ENCODE results near the gene C12orf60. TPM values are rescaled to one million over a fixed set of nuclear protein-coding genes. Genes with fewer than 3 reads are reported as not detected.

The C12orf60 gene
- total RNA-seq, 2 donors from 2014 or later, result 2.4 to 5.1 TPM

DNA sequence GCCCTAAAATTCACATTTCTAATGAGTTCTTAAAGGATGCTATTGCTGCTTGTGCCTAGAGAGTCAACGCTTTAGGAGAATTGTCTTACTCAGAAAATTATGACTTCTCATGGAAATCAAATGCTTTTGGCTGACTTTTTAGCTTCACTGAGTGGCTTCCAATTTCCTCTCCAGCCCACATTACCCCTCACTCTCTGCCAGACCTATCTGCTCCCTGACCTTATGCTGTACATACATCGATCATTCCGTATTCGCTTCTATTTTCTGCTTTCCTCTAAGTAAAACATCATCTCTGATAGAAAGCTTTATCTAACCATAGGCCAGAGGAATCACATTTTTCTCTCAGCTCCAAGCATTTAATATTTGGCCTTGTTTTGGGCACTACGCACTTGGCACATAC, 23.0 kb downstream of the C12orf60 start:
- ATAC-seq (replicated peaks in 1 of 2), result no peak
- Mint-ChIP-seq H3K27ac (no peak overlapping the region), H3K9me3 (no peaks in the 10 kb centered on the region), H3K27me3 (ENCODE audit: low read depth) (no peaks in the 10 kb centered on the region), H3K36me3 (ENCODE audit: insufficient read depth in 2 of 2) (no peaks in the 10 kb centered on the region), H3K4me1 (ENCODE audit: low read depth) (peaks cover 25% of the 10 kb centered on the region), H3K4me3 (no peak overlapping the region)
- DNase-seq, result no peak

DNA sequence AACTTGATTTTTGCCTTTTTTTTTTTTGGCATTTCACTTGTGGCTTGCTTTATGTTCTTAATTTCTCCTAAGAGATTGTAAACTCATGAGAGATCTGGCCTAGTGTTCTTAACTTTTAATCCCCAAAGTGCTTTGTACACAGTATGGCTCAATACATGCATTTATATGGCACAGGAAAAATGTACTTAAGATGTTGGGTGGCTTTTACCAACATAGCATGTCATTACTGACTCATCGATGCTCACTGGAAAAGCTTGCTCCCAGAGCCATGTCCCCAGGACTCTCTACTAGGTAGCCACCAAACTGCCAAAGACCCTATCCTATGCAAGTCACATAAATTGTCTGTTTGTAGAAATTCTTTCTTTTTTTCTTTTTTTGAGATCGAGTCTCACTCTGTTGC, 23.6 kb downstream of the C12orf60 start:
- peaks cover 25% of the 10 kb centered on the region for H3K4me1 Mint-ChIP-seq (ENCODE audit: low read depth)
- no peak for DNase-seq
- no peaks in the 10 kb centered on the region for H3K36me3 Mint-ChIP-seq (ENCODE audit: insufficient read depth in 2 of 2)
- H3K27ac Mint-ChIP-seq, result no peak overlapping the region
- ATAC-seq (replicated peaks in 1 of 2), result no peak
- no peaks in the 10 kb centered on the region for H3K27me3 Mint-ChIP-seq (ENCODE audit: low read depth)
- no peaks in the 10 kb centered on the region for H3K9me3 Mint-ChIP-seq
- no peak overlapping the region for H3K4me3 Mint-ChIP-seq

GRCh38 chr12:14828892-14829291, 25.4 kb downstream of the C12orf60 start:
- Mint-ChIP-seq H3K27ac (no peak overlapping the region), H3K27me3 (ENCODE audit: low read depth) (peaks cover 4% of the 10 kb centered on the region), H3K4me1 (ENCODE audit: low read depth) (peaks cover 14% of the 10 kb centered on the region), H3K36me3 (ENCODE audit: insufficient read depth in 2 of 2) (no peaks in the 10 kb centered on the region), H3K4me3 (no peak overlapping the region), H3K9me3 (no peaks in the 10 kb centered on the region)
- DNase-seq, result no peak
- ATAC-seq (replicated peaks in 1 of 2), result peak in 1 of 2 donors; percentile 45

DNA sequence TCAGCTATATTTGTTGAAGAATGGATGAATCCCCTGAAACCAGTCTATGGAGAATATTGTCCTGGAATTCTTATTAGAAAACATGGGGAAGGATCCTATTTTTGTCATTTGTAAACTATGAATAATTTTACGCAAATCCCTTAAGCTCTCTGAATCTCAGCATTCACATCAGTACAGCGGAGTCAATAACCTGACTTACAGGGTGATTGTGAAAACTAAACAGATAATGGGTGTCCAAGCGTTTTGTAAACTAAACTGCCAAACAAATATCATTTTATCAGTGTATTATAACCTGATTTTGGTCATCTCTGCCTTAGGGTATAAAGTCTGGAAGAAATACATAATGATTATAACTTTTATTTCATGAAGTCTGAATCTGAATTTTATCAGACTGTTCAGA, 29.9 kb downstream of the C12orf60 start:
- Mint-ChIP-seq H3K27me3 (ENCODE audit: low read depth) (peaks cover 15% of the 10 kb centered on the region), H3K4me3 (no peak overlapping the region)

DNA sequence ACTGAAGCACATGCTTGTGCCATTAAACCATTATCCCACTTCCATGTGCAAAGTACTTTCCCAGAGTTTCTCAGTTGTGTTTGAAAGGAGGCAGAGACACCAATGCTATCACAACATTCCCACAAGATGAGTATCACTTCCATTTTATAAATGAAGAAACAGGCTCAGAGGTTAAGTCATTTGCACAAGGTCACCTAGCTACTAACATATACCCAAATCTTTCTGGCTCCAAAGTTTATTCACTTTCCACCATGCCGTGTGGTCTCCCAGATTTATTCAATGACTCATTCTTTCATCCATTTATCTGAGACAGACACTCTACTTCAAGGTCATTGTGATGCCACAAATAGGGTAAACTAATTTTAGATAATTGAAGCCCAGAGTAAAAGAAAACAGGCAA, 30.5 kb downstream of the C12orf60 start:
- Mint-ChIP-seq H3K4me1 (ENCODE audit: low read depth) (peaks cover 5% of the 10 kb centered on the region), H3K27me3 (ENCODE audit: low read depth) (peaks cover 15% of the 10 kb centered on the region), H3K36me3 (ENCODE audit: insufficient read depth in 2 of 2) (no peaks in the 10 kb centered on the region), H3K4me3 (no peak overlapping the region), H3K9me3 (no peaks in the 10 kb centered on the region), H3K27ac (no peak overlapping the region)
- ATAC-seq (replicated peaks in 1 of 2) (no peak), DNase-seq (no peak)

More for the DNA sequence above, 29.9 kb downstream of the C12orf60 start:
- Mint-ChIP-seq H3K36me3 (ENCODE audit: insufficient read depth in 2 of 2) (no peaks in the 10 kb centered on the region), H3K4me1 (ENCODE audit: low read depth) (peaks cover 5% of the 10 kb centered on the region), H3K9me3 (no peaks in the 10 kb centered on the region), H3K27ac (no peak overlapping the region)
- DNase-seq, result no peak
- ATAC-seq (replicated peaks in 1 of 2), result no peak

- no peaks in the 10 kb centered on the region for H3K9me3 Mint-ChIP-seq
- no peaks in the 10 kb centered on the region for H3K36me3 Mint-ChIP-seq (ENCODE audit: insufficient read depth in 2 of 2)
- ATAC-seq (replicated peaks in 1 of 2) (no peak), DNase-seq (no peak)
- H3K4me3 Mint-ChIP-seq, result no peak overlapping the region
- H3K4me1 Mint-ChIP-seq (ENCODE audit: low read depth), result peaks cover 5% of the 10 kb centered on the region
- H3K27ac Mint-ChIP-seq, result no peak overlapping the region
- peaks cover 20% of the 10 kb centered on the region for H3K27me3 Mint-ChIP-seq (ENCODE audit: low read depth)
Measured at GRCh38 chr12:14834509-14834908, 31.0 kb downstream of the C12orf60 start.

DNA sequence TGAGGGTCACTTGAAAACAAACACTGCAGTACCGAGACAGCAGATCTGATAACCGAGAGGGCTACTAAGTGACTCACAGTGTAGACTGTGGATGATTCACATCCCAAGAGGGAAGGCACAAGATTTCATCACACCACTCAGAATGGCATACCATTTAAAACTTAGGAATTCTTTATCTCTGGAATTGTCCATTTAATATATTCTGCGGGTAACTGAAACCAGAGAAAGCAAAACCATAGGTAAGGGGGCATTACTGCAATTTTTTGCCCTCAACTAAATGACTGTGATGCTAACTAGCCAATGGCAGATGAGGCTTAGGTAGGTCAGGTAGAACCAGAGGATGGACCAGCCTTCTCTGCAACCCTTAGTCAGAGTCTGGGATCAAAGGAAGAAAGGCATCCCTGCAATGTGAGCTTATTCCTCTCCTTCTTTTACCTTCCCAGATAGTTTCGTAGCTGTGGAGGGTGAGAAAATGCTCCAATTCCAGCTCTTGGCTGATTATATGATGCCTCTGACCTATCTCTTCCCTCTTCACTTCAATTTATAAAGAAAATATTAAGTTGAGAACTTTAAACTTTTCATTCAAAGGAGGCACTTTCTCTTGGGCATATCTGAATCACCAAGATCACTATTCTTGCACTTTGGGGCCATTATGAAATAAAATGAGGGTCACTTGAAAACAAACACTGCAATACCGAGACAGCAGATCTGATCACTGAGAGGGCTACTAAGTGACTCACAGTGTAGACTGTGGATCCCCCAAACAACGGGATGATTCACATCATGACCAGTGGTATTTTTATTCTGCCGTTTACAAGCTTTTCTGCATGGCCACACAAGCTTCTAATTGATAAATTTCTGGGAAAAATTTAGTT, 33.1 kb downstream of the C12orf60 start:
- Mint-ChIP-seq H3K9me3 (no peaks in the 10 kb centered on the region), H3K4me3 (peak overlapping the region in 1 of 2 donors; percentile 10), H3K36me3 (ENCODE audit: insufficient read depth in 2 of 2) (no peaks in the 10 kb centered on the region), H3K4me1 (ENCODE audit: low read depth) (peaks cover 5% of the 10 kb centered on the region), H3K27me3 (ENCODE audit: low read depth) (peaks cover 34% of the 10 kb centered on the region), H3K27ac (no peak overlapping the region)
- ATAC-seq (replicated peaks in 1 of 2) (peak; percentile 53 to 74), DNase-seq (no peak)

DNA sequence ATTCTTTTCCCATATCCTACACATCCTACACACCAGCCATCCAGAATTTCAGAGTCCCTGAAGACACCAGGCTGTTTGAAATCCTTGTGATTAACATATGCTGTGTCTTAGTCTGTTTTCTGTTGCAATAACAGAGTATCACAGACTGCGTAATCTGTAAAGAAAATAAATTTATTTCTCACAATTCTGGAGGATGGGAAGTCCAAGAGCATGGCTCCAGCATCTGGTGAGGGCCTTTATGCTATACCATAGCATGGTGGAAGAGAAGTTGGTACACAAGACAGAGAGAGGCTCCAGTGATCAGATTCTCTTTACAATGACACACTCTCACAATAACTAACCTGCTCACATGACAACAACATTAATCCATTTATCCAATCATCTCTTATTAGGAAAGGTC, 35.8 kb downstream of the C12orf60 start:
- H3K9me3 Mint-ChIP-seq, result no peaks in the 10 kb centered on the region

GRCh38 chr12:14840616-14841015, 37.1 kb downstream of the C12orf60 start:
- Mint-ChIP-seq H3K4me1 (ENCODE audit: low read depth) (peaks cover 11% of the 10 kb centered on the region), H3K9me3 (no peaks in the 10 kb centered on the region), H3K27ac (no peak overlapping the region), H3K36me3 (ENCODE audit: insufficient read depth in 2 of 2) (no peaks in the 10 kb centered on the region), H3K4me3 (no peak overlapping the region), H3K27me3 (ENCODE audit: low read depth) (peaks cover 19% of the 10 kb centered on the region)
- ATAC-seq (replicated peaks in 1 of 2) (no peak), DNase-seq (no peak)

More for the DNA sequence above, 35.8 kb downstream of the C12orf60 start:
- H3K27ac Mint-ChIP-seq, result no peak overlapping the region
- H3K36me3 Mint-ChIP-seq (ENCODE audit: insufficient read depth in 2 of 2), result no peaks in the 10 kb centered on the region
- H3K27me3 Mint-ChIP-seq (ENCODE audit: low read depth), result peaks cover 26% of the 10 kb centered on the region
- H3K4me3 Mint-ChIP-seq, result no peak overlapping the region
- ATAC-seq (replicated peaks in 1 of 2) (no peak), DNase-seq (no peak)
- peaks cover 5% of the 10 kb centered on the region for H3K4me1 Mint-ChIP-seq (ENCODE audit: low read depth)

- no peak for DNase-seq
- ATAC-seq (replicated peaks in 1 of 2), result no peak
- Mint-ChIP-seq H3K27me3 (ENCODE audit: low read depth) (peaks cover 19% of the 10 kb centered on the region), H3K36me3 (ENCODE audit: insufficient read depth in 2 of 2) (no peaks in the 10 kb centered on the region), H3K4me1 (ENCODE audit: low read depth) (peaks cover 11% of the 10 kb centered on the region), H3K9me3 (no peaks in the 10 kb centered on the region), H3K4me3 (no peak overlapping the region), H3K27ac (no peak overlapping the region)
Measured at GRCh38 chr12:14841761-14842160, 38.3 kb downstream of the C12orf60 start.

- peaks cover 19% of the 10 kb centered on the region for H3K27me3 Mint-ChIP-seq (ENCODE audit: low read depth)
- H3K9me3 Mint-ChIP-seq, result no peaks in the 10 kb centered on the region
- H3K36me3 Mint-ChIP-seq (ENCODE audit: insufficient read depth in 2 of 2), result no peaks in the 10 kb centered on the region
- DNase-seq, result no peak
- peaks cover 11% of the 10 kb centered on the region for H3K4me1 Mint-ChIP-seq (ENCODE audit: low read depth)
- H3K27ac Mint-ChIP-seq, result no peak overlapping the region
- ATAC-seq (replicated peaks in 1 of 2), result no peak
- H3K4me3 Mint-ChIP-seq, result no peak overlapping the region
Measured at GRCh38 chr12:14842315-14842714, 38.8 kb downstream of the C12orf60 start.

DNA sequence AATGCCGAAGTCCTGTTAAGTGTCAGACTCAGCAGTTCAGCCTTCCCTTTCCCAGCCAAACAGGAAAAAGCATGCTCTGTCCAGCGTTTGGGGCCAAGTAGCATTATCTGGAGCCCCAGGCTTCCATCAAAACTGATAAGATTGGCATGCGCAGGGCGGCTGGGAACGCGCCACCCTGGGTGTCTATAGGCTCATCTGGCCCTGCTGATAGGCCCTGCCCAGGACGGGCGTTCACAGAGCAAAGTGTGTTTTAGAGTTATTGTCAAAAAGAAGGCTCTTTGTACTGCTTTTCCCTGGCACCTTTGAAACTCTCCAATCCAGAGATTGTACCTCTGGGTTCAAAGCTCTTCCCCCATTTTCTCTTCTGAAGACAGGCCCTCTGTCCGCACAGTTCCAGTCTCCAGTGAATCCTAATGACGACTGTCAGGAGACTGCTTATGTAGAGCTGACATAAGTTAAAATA, 40.0 kb downstream of the C12orf60 start, which contains the start of gene ART4:
TSS of gene ART4 (minus strand) at position 102 of the 463 bp plus-strand sequence. CDS start 413 bp downstream, outside the sequence.
- no peak for ATAC-seq (replicated peaks in 1 of 2)
- H3K27me3 Mint-ChIP-seq (ENCODE audit: low read depth), result peaks cover 19% of the 10 kb centered on the region
- no peak within 1 kb of the TSS for H3K4me3 Mint-ChIP-seq
- peaks cover 11% of the 10 kb centered on the region for H3K4me1 Mint-ChIP-seq (ENCODE audit: low read depth)
- no peaks in the 10 kb centered on the region for H3K9me3 Mint-ChIP-seq
- H3K36me3 Mint-ChIP-seq (ENCODE audit: insufficient read depth in 2 of 2), result no peaks in the 10 kb centered on the region
- H3K27ac Mint-ChIP-seq, result no peak within 1 kb of the TSS
- no peak for DNase-seq

DNA sequence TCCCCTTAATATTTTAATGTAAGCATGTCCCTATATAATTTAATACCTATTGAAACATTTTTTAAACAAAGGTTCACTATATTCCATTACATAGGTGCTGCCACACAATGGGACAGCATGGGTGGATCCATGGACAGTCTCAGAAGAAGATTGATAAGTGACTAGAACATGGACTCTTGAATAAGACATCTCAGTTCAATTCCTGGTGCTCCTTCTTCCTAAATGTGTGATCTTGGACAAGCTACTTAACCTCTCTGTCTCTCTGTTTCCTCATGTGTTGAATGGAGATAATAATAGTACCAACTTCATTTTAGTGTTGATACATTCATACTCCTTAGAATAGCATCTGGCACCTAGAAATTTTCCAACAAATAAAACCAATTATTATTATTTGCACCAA, 40.9 kb downstream of the C12orf60 start:
- Mint-ChIP-seq H3K4me3 (no peak overlapping the region), H3K36me3 (ENCODE audit: insufficient read depth in 2 of 2) (no peaks in the 10 kb centered on the region), H3K27me3 (ENCODE audit: low read depth) (peaks cover 15% of the 10 kb centered on the region), H3K4me1 (ENCODE audit: low read depth) (peaks cover 11% of the 10 kb centered on the region), H3K9me3 (no peaks in the 10 kb centered on the region), H3K27ac (no peak overlapping the region)
- DNase-seq, result no peak
- no peak for ATAC-seq (replicated peaks in 1 of 2)
